Astrocyte (in vitro differentiated cells and primary cell): ENCODE results near the gene AKAP13. TPM values are rescaled to one million over a fixed set of nuclear protein-coding genes. Genes with fewer than 3 reads are reported as not detected.

ENCODE experiments used
- DNase-seq: peaks from one replicate; pipeline ENCODE4 v3.0.0-alpha.2; 2010; ENCODE audit warnings: low read depth
- FAIRE-seq: peaks from 2 replicates; lab custom pipeline; 2011; peaks lifted over from hg19 to GRCh38; lab: Jason Lieb, UNC
- H2AFZ ChIP-seq: 2 replicates; pipeline ENCODE4 v1.6.0; 2012; ENCODE audit warnings: low read depth, low read length, inconsistent platforms
- H3K27ac ChIP-seq: 2 replicates; pipeline ENCODE4 v1.5.1; 2011; ENCODE audit warnings: low read depth, low read length, inconsistent platforms
- H3K27me3 ChIP-seq: 2 replicates; pipeline ENCODE4 v1.6.0; 2011; ENCODE audit warnings: low read length, inconsistent platforms; ENCODE audit not compliant: insufficient read depth
- H3K36me3 ChIP-seq: 2 replicates; pipeline ENCODE4 v1.5.1; 2011; ENCODE audit warnings: low read length, inconsistent platforms; ENCODE audit not compliant: insufficient read depth
- H3K4me1 ChIP-seq: 2 replicates; pipeline ENCODE4 v1.5.1; 2011; ENCODE audit warnings: low read length, inconsistent platforms; ENCODE audit not compliant: insufficient read depth
- H3K4me2 ChIP-seq: 2 replicates; pipeline ENCODE4 v1.6.0; 2012; ENCODE audit warnings: low read length, inconsistent platforms
- H3K4me3 ChIP-seq: 2 replicates; pipeline ENCODE4 v1.5.1; 2011; ENCODE audit warnings: low read depth, mild to moderate bottlenecking, low read length, inconsistent platforms; ENCODE audit not compliant: insufficient read depth
- H3K79me2 ChIP-seq: 2 replicates; pipeline ENCODE4 v1.6.0; 2012; ENCODE audit warnings: mild to moderate bottlenecking, low read length, inconsistent platforms; ENCODE audit not compliant: insufficient read depth
- H3K9ac ChIP-seq: 2 replicates; pipeline ENCODE4 v1.6.0; 2012; ENCODE audit warnings: mild to moderate bottlenecking, low read length, inconsistent platforms
- H3K9me3 ChIP-seq: 2 replicates; pipeline ENCODE4 v1.5.1; 2012; ENCODE audit warnings: low read depth, mild to moderate bottlenecking, low read length, inconsistent platforms; ENCODE audit not compliant: insufficient read depth
- H4K20me1 ChIP-seq: 2 replicates; pipeline ENCODE4 v1.6.0; 2012; ENCODE audit warnings: low read length, inconsistent platforms; ENCODE audit not compliant: insufficient read depth
- H3K27ac Mint-ChIP-seq: one replicate; pipeline ENCODE4 v1.8.0; 2021; ENCODE audit warnings: mild to moderate bottlenecking, mixed read lengths; ENCODE audit not compliant: unreplicated experiment
- H3K27me3 Mint-ChIP-seq: one replicate; pipeline ENCODE4 v1.8.0; 2021; ENCODE audit warnings: low read depth, mixed read lengths; ENCODE audit not compliant: unreplicated experiment
- H3K36me3 Mint-ChIP-seq: one replicate; pipeline ENCODE4 v1.8.0; 2021; ENCODE audit warnings: low read depth, mixed read lengths; ENCODE audit not compliant: unreplicated experiment
- H3K4me1 Mint-ChIP-seq: one replicate; pipeline ENCODE4 v1.8.0; 2021; ENCODE audit warnings: low read depth, mixed read lengths; ENCODE audit not compliant: unreplicated experiment
- H3K4me3 Mint-ChIP-seq: one replicate; pipeline ENCODE4 v1.8.0; 2021; ENCODE audit warnings: mild to moderate bottlenecking, moderate library complexity, mixed read lengths; ENCODE audit not compliant: unreplicated experiment
- H3K9me3 Mint-ChIP-seq: one replicate; pipeline ENCODE4 v1.8.0; 2021; ENCODE audit warnings: mild to moderate bottlenecking, mixed read lengths; ENCODE audit not compliant: unreplicated experiment
- EZH2 ChIP-seq: IDR thresholded peaks from 2 replicates; pipeline ENCODE4 v1.6.1; 2012; ENCODE audit warnings: mild to moderate bottlenecking, low read length, inconsistent platforms; ENCODE audit not compliant: insufficient read depth
- total RNA-seq: library from RNA; stranded (reverse); gene quantifications from 2 replicates; pipeline ENCODE4 v1.2.1, GENCODE V29; 2021
- TF ChIP-seq, protein P1 (sequence below): IDR thresholded peaks from 2 replicates; pipeline ENCODE4 v1.5.1; 2011; ENCODE audit warnings: low read depth, mild to moderate bottlenecking, inconsistent platforms, low read length, moderate library complexity; ENCODE audit not compliant: insufficient read depth

Gene AKAP13
- total RNA-seq, 1 donor from 2014 or later = 98.2 TPM

DNA sequence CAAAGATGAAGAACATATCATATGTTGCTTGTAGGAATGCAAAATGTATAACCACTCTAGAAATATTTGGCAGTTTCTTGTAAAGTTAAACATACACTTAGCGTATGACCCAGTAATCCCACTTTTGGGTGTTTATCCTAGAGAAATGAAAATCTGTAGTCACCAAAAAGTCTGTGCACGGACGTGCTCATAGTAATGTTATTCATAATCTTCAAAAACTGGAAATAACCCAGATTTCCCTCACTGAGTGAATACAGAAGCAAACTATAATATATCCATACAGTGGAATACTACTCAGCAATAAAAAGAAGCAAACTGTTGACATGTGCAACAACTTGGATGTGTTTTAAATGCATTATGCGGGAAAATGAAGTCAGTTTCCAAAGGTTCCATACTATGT is 155.9 kb downstream of the AKAP13 start:
- H3K27me3 Mint-ChIP-seq = no peaks in the 10 kb centered on the region

DNA sequence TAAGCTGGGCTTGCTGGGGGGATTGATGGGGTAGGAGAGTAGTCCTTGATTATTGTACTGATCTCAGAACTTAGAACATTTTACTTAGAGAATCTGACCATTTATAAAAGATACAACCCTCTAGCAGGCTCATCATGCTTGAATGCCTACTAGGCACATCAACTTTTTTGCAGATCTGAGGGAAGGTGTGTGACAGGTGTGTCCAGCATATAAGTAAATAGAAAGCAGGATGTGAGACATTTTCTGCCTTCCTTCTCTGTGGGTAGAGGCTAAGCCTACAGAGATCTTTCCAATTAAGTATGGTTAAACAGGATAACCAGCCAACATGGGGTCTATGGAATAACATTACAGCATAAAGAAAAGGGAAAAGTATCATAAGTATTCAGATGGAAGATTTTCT is 159.1 kb downstream of the AKAP13 start:
- no peak overlapping the region for H3K4me2 ChIP-seq
- H3K27me3 Mint-ChIP-seq = no peaks in the 10 kb centered on the region
- peaks cover 17% of the 10 kb centered on the region for H3K79me2 ChIP-seq
- H3K4me3 ChIP-seq = no peak overlapping the region
- H3K4me3 Mint-ChIP-seq = no peak overlapping the region
- TF ChIP-seq, protein P1, sequence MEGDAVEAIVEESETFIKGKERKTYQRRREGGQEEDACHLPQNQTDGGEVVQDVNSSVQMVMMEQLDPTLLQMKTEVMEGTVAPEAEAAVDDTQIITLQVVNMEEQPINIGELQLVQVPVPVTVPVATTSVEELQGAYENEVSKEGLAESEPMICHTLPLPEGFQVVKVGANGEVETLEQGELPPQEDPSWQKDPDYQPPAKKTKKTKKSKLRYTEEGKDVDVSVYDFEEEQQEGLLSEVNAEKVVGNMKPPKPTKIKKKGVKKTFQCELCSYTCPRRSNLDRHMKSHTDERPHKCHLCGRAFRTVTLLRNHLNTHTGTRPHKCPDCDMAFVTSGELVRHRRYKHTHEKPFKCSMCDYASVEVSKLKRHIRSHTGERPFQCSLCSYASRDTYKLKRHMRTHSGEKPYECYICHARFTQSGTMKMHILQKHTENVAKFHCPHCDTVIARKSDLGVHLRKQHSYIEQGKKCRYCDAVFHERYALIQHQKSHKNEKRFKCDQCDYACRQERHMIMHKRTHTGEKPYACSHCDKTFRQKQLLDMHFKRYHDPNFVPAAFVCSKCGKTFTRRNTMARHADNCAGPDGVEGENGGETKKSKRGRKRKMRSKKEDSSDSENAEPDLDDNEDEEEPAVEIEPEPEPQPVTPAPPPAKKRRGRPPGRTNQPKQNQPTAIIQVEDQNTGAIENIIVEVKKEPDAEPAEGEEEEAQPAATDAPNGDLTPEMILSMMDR = no peak
- no peak for TF ChIP-seq EZH2
- H3K9ac ChIP-seq = no peak overlapping the region
- no peak for DNase-seq
- H3K27ac ChIP-seq = no peak overlapping the region
- H3K27ac Mint-ChIP-seq = no peak overlapping the region
- H4K20me1 ChIP-seq = peaks cover 61% of the 10 kb centered on the region
- no peaks in the 10 kb centered on the region for H3K4me1 ChIP-seq
- no peaks in the 10 kb centered on the region for H3K9me3 ChIP-seq
- H3K27me3 ChIP-seq = no peaks in the 10 kb centered on the region
- FAIRE-seq = no peak
- H3K9me3 Mint-ChIP-seq = no peaks in the 10 kb centered on the region
- H3K36me3 Mint-ChIP-seq = peaks cover 7% of the 10 kb centered on the region
- H2AFZ ChIP-seq = no peak overlapping the region
- no peaks in the 10 kb centered on the region for H3K36me3 ChIP-seq
- H3K4me1 Mint-ChIP-seq = peaks cover 27% of the 10 kb centered on the region

More for the DNA sequence above, 155.9 kb downstream of the AKAP13 start:
- no peaks in the 10 kb centered on the region for H3K9me3 ChIP-seq
- peaks cover 11% of the 10 kb centered on the region for H3K36me3 Mint-ChIP-seq
- no peak overlapping the region for H3K4me3 Mint-ChIP-seq
- H3K4me3 ChIP-seq = no peak overlapping the region
- H3K4me2 ChIP-seq = no peak overlapping the region
- no peak overlapping the region for H2AFZ ChIP-seq
- H4K20me1 ChIP-seq = peaks cover 47% of the 10 kb centered on the region
- peaks cover 10% of the 10 kb centered on the region for H3K4me1 Mint-ChIP-seq
- no peak overlapping the region for H3K27ac Mint-ChIP-seq
- FAIRE-seq = no peak
- no peak for TF ChIP-seq EZH2
- TF ChIP-seq, protein P1 = no peak
- H3K36me3 ChIP-seq = peaks cover 5% of the 10 kb centered on the region
- no peaks in the 10 kb centered on the region for H3K4me1 ChIP-seq
- no peaks in the 10 kb centered on the region for H3K9me3 Mint-ChIP-seq
- no peak overlapping the region for H3K27ac ChIP-seq
- peaks cover 7% of the 10 kb centered on the region for H3K79me2 ChIP-seq
- H3K9ac ChIP-seq = no peak overlapping the region
- DNase-seq = no peak
- no peaks in the 10 kb centered on the region for H3K27me3 ChIP-seq

DNA sequence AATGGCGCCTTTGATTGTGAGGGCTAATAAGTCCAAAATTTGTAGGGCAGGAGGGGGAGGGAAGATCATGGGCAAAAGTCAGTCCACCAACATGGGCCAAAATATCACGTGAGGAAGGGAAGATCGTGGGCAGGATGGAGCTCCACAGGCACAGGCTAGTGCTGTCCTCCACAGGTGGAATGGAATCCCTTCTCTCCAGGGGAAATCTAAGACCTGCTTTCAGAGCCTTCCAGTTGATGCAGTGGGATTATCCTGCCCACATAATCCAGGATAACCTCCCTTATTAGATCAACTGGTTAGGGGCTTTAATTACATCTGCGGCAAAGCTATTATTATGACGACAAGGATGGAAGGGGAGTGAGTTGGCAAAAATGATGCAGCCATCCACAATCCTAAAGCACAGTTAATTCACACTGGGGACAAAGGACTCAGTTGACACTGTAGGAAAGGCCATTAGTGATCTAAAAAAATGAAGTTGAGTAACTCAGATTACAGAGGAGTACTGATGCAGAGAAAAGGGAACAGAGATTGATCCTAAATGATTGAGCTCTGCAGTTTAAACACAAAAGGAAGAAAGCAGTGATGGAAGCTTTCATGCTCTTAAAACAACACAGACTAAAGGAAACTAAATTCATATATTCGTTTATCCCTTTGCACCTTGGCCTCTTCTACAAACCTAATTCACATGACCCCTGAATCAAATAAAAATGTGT is 159.8 kb downstream of the AKAP13 start:
- no peak for TF ChIP-seq EZH2
- TF ChIP-seq, protein P1 = no peak
- Mint-ChIP-seq H3K9me3 (no peaks in the 10 kb centered on the region), H3K4me1 (peaks cover 27% of the 10 kb centered on the region), H3K27me3 (no peaks in the 10 kb centered on the region), H3K27ac (no peak overlapping the region), H3K36me3 (peaks cover 2% of the 10 kb centered on the region), H3K4me3 (no peak overlapping the region)
- Histone ChIP-seq H4K20me1 (peaks cover 66% of the 10 kb centered on the region), H3K9ac (no peak overlapping the region), H3K4me3 (no peak overlapping the region), H3K36me3 (no peaks in the 10 kb centered on the region), H3K79me2 (peaks cover 17% of the 10 kb centered on the region), H2AFZ (no peak overlapping the region), H3K27ac (no peak overlapping the region), H3K9me3 (no peaks in the 10 kb centered on the region), H3K27me3 (no peaks in the 10 kb centered on the region), H3K4me2 (no peak overlapping the region), H3K4me1 (no peaks in the 10 kb centered on the region)
- no peak for DNase-seq
- FAIRE-seq = no peak
